ENCODE measurements around the gene MMP23B.

DNA sequence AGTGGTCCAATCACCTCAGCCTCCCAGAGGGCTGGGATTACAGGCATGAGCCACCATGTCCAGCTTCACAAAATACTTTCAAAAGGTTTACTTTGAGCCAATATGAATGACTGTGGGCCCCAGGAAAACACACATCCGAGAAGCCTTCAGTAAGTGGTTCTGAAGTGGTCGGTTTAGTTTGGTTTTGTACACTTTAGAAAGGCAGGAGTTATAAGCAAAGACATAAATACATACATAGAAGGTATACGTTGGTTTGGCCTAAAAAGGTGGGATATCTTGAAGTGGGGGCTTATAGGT, 19.9 kb upstream of the MMP23B start:
- TF ChIP-seq POLR2AphosphoS5 (IDR thresholded peaks at IDR 0.05) = no peak
- TF ChIP-seq, protein P1, sequence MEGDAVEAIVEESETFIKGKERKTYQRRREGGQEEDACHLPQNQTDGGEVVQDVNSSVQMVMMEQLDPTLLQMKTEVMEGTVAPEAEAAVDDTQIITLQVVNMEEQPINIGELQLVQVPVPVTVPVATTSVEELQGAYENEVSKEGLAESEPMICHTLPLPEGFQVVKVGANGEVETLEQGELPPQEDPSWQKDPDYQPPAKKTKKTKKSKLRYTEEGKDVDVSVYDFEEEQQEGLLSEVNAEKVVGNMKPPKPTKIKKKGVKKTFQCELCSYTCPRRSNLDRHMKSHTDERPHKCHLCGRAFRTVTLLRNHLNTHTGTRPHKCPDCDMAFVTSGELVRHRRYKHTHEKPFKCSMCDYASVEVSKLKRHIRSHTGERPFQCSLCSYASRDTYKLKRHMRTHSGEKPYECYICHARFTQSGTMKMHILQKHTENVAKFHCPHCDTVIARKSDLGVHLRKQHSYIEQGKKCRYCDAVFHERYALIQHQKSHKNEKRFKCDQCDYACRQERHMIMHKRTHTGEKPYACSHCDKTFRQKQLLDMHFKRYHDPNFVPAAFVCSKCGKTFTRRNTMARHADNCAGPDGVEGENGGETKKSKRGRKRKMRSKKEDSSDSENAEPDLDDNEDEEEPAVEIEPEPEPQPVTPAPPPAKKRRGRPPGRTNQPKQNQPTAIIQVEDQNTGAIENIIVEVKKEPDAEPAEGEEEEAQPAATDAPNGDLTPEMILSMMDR (IDR thresholded peaks at IDR 0.05) = no peak
- no peak for TF ChIP-seq POLR2A (IDR thresholded peaks at IDR 0.05)

Measured in stomach (tissue), 4 donors.